Measurements from ENCODE around the gene GZMB.
"Not testable (repeated sequence)": the region's sequence is repeated elsewhere in the genome, so short reads cannot be mapped to it uniquely, and the experiment has no call there.

Gene GZMB

DNA sequence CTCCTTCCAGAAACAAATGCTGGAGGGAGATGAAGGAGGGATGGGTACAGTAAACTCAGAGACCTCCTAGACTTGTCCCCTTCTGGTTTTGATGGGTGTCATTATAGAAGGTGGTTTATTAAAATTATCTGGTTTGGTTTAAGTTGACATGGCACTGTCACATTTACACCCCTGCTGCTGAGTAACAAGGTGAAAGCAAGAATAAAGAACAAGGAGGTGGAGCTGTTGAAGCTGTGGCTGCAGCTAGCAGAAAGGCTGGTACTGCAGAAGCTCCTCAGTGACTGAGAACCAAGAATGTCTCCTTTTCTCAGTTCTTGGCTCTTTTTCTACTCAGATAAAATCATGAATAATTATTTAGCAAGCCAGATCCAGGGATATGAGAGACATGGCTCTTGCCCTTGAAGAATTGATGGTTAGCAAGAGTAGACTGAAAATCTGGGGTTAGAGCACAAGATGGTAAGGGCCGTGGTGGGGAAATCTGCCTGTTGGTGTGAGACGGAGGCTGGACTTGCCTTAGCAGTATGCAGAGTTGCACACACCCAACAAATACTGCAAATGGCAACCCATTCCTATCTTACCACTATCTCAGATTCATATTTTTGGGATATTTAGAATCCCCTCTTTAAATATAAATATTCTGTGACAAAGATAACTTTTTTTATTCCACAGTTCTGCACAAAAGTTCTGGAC is 24.2 kb downstream of the GZMB start, which contains the start of gene GZMH:
GZMH (minus strand) TSS at position 31 of the 690 bp plus-strand sequence. CDS start 72 bp downstream, outside the sequence.
- FAIRE-seq, result peak; percentile 63
- TF ChIP-seq POU2F2 (IDR thresholded peaks at IDR 0.05; ENCODE audit: low read depth, low read length), result no peak
- no peak for TF ChIP-seq PAX5 (IDR thresholded peaks at IDR 0.05; ENCODE audit: insufficient read depth, low read length, severe bottlenecking)
- TF ChIP-seq POLR2A (IDR thresholded peaks at IDR 0.05; ENCODE audit: low read depth, low read length), result no peak
- TF ChIP-seq SPI1 (IDR thresholded peaks at IDR 0.05; ENCODE audit: low read depth, low read length), result no peak
- no peak for TF ChIP-seq POLR2AphosphoS5 (IDR thresholded peaks at IDR 0.05; ENCODE audit: low read depth, low read length)
- TF ChIP-seq TAF1 (IDR thresholded peaks at IDR 0.05; ENCODE audit: low read depth, low read length), result no peak

GRCh38 chr14:24607635-24608514 is 26.1 kb downstream of the GZMB start:
- FAIRE-seq, result peak; percentile 26
- no peak for DNase-seq (ENCODE audit: insufficient read length, low spot score)
- no peak for TF ChIP-seq SPI1 (IDR thresholded peaks at IDR 0.05; ENCODE audit: low read depth, low read length)
- no peak for TF ChIP-seq PAX5 (IDR thresholded peaks at IDR 0.05; ENCODE audit: insufficient read depth, low read length, severe bottlenecking)

More for the DNA sequence above, 24.2 kb downstream of the GZMB start, which contains the start of gene GZMH:
- DNase-seq (ENCODE audit: insufficient read length, low spot score), result no peak

DNA sequence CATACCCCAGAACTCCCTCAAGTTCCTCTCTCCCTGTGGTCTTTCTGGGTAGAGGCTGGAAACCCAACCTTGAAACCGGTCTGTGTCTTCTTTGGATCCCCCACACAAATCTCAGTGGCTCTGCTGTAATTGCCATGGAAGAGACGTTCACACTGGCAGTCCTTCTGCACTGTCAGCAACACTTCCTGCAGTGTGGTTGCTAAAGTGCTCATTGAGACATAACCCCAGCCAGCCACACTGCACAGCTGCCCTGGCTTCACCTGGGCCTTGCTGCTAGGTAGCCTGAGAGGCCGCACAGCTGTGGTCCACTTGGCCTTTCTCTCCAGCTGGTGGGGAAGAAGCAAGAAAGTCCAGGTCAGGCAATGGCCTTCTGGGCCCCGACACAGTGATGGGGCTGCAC is 26.9 kb downstream of the GZMB start:
- DNase-seq (ENCODE audit: insufficient read length, low spot score), result no peak
- no peak for TF ChIP-seq POLR2A (IDR thresholded peaks at IDR 0.05; ENCODE audit: low read depth, low read length)
- TF ChIP-seq POLR2AphosphoS5 (IDR thresholded peaks at IDR 0.05; ENCODE audit: low read depth, low read length), result no peak
- no peak for TF ChIP-seq TAF1 (IDR thresholded peaks at IDR 0.05; ENCODE audit: low read depth, low read length)
- TF ChIP-seq POU2F2 (IDR thresholded peaks at IDR 0.05; ENCODE audit: low read depth, low read length), result no peak
- TF ChIP-seq PAX5 (IDR thresholded peaks at IDR 0.05; ENCODE audit: insufficient read depth, low read length, severe bottlenecking), result no peak
- TF ChIP-seq SPI1 (IDR thresholded peaks at IDR 0.05; ENCODE audit: low read depth, low read length), result no peak
- peak; percentile 89 for FAIRE-seq

DNA sequence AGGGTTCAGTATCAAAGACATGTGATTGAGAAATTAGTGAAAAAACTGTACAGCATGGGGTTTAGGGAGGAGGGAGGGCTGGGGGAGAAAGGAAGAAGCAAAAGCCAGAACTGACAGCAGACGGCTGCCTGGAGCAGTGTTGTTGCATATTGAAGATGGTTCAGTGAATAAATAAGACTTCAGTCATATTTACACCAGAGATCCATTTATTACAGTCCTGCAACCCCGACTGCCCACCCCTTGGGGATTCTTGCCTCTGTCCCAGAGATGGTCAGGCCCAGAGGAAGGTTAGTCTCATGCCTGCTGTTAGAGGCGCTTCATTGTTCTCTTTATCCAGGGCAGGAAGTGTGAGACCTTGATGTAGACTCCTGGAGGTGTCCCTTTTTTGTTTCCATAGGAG is 27.7 kb downstream of the GZMB start:
- DNase-seq (ENCODE audit: insufficient read length, low spot score) (no peak), FAIRE-seq (no peak)
- TF ChIP-seq SPI1 (IDR thresholded peaks at IDR 0.05; ENCODE audit: low read depth, low read length), result no peak
- no peak for TF ChIP-seq PAX5 (IDR thresholded peaks at IDR 0.05; ENCODE audit: insufficient read depth, low read length, severe bottlenecking)
- TF ChIP-seq TAF1 (IDR thresholded peaks at IDR 0.05; ENCODE audit: low read depth, low read length), result no peak
- TF ChIP-seq POU2F2 (IDR thresholded peaks at IDR 0.05; ENCODE audit: low read depth, low read length), result no peak
- no peak for TF ChIP-seq POLR2AphosphoS5 (IDR thresholded peaks at IDR 0.05; ENCODE audit: low read depth, low read length)
- no peak for TF ChIP-seq POLR2A (IDR thresholded peaks at IDR 0.05; ENCODE audit: low read depth, low read length)

GRCh38 chr14:24605435-24606190 is 28.4 kb downstream of the GZMB start:
- DNase-seq (ENCODE audit: insufficient read length, low spot score) (peak; percentile 46), FAIRE-seq (peak; percentile 95)
- TF ChIP-seq POU2F2 (IDR thresholded peaks at IDR 0.05; ENCODE audit: low read depth, low read length) (no peak), TAF1 (IDR thresholded peaks at IDR 0.05; ENCODE audit: low read depth, low read length) (no peak), SPI1 (IDR thresholded peaks at IDR 0.05; ENCODE audit: low read depth, low read length) (no peak), POLR2A (IDR thresholded peaks at IDR 0.05; ENCODE audit: low read depth, low read length) (no peak), POLR2AphosphoS5 (IDR thresholded peaks at IDR 0.05; ENCODE audit: low read depth, low read length) (no peak)

- no peak for FAIRE-seq
- no peak for TF ChIP-seq TAF1 (IDR thresholded peaks at IDR 0.05; ENCODE audit: low read depth, low read length)
- no peak for DNase-seq (ENCODE audit: insufficient read length, low spot score)
These were observed 36.6 kb downstream of the GZMB start for GRCh38 chr14:24597403-24597802.

GRCh38 chr14:24595073-24595808 is 38.7 kb downstream of the GZMB start:
- no peak for FAIRE-seq
- TF ChIP-seq POU2F2 (IDR thresholded peaks at IDR 0.05; ENCODE audit: low read depth, low read length) (no peak), POLR2A (IDR thresholded peaks at IDR 0.05; ENCODE audit: low read depth, low read length) (no peak), TAF1 (IDR thresholded peaks at IDR 0.05; ENCODE audit: low read depth, low read length) (no peak), SPI1 (IDR thresholded peaks at IDR 0.05; ENCODE audit: low read depth, low read length) (no peak), POLR2AphosphoS5 (IDR thresholded peaks at IDR 0.05; ENCODE audit: low read depth, low read length) (no peak), PAX5 (IDR thresholded peaks at IDR 0.05; ENCODE audit: insufficient read depth, low read length, severe bottlenecking) (no peak)

DNA sequence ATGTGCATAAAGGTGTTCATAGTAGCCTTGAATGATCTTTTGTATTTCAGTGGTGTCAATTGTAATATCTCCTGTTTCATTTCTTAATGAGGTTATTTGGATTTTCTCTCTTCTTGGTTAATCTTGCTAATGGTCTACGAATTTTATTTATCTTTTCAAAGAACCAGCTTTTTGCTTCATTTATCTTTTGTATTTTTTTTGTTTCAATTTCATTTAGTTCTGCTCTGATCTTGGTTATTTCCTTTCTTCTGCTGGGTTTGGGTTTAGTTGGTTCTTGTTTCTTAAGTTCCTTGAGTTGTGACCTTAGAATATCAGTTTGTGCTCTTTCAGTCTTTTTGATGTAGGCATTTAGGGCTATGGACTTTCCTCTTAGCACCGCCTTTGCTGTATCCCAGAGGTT is 43.0 kb downstream of the GZMB start:
- not testable (repeated sequence) for DNase-seq (ENCODE audit: insufficient read length, low spot score)

More at GRCh38 chr14:24595073-24595808, 38.7 kb downstream of the GZMB start:
- DNase-seq (ENCODE audit: insufficient read length, low spot score), result no peak

DNA sequence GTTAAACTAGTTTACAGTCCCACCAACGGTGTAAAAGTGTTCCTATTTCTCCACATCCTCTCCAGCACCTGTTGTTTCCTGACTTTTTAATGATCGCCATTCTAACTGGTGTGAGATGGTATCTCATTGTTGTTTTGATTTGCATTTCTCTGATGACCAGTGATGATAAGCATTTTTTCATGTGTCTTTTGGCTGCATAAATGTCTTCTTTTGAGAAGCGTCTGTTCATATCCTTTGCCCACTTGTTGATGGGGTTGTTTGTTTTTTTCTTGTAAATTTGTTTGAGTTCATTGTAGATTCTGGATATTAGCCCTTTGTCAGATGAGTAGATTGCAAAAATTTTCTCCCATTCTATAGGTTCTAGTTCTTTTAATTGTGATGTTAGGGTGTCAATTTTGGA is 49.6 kb downstream of the GZMB start:
- DNase-seq (ENCODE audit: insufficient read length, low spot score); FAIRE-seq: not testable (repeated sequence)

More for the DNA sequence above, 43.0 kb downstream of the GZMB start:
- not testable (repeated sequence) for FAIRE-seq
